ENCODE data around the gene SORCS2. TPM values are rescaled to one million over a fixed set of nuclear protein-coding genes. Genes with fewer than 3 reads are reported as not detected.

Gene SORCS2
- total and polyA plus RNA-seq, 7 donors: 0.18 to 1.5 (median 0.36) TPM

- no peaks in the 10 kb centered on the region for H3K4me1 ChIP-seq
- no peak overlapping the region for H3K27ac ChIP-seq
- no peak for DNase-seq
- WGBS, 3 donors: 84 to 95% (median 85%) methylated on average over 14 of the region's 14 CpGs
- no peaks in the 10 kb centered on the region for H3K36me3 ChIP-seq (ENCODE audit: insufficient read depth in 1 of 2, low read depth in 1 of 2)
- no peak for ATAC-seq
- no peak overlapping the region for H3K4me3 ChIP-seq
- intact Hi-C loops (cut with DNase I): no loop called here
- H3K9me3 ChIP-seq: no peaks in the 10 kb centered on the region
- TF ChIP-seq CTCF (IDR thresholded peaks at IDR 0.05): no peak
- peaks cover 0 to 3% (median 0%) of the 10 kb centered on the region in 3 donors for H3K27me3 ChIP-seq (ENCODE audit: insufficient read depth in 3 of 3, low read length in 2 of 3)
Measured at GRCh38 chr4:7481227-7481626, 288.9 kb downstream of the SORCS2 start.

- Histone ChIP-seq H3K27me3 (ENCODE audit: insufficient read depth in 3 of 3, low read length in 2 of 3) (peaks cover 0 to 3% (median 0%) of the 10 kb centered on the region in 3 donors), H3K27ac (no peak overlapping the region), H3K4me1 (no peaks in the 10 kb centered on the region), H3K4me3 (no peak overlapping the region), H3K36me3 (ENCODE audit: insufficient read depth in 1 of 2, low read depth in 1 of 2) (no peaks in the 10 kb centered on the region), H3K9me3 (no peaks in the 10 kb centered on the region)
- WGBS, 3 donors: 75 to 80% (median 77%) methylated on average over 7 of the region's 7 CpGs
- DNase-seq: no peak
- peak in 1 of 4 donors; percentile 22 for ATAC-seq
- no peak for TF ChIP-seq CTCF (IDR thresholded peaks at IDR 0.05)
- intact Hi-C loops (cut with DNase I): no loop called here
Measured at GRCh38 chr4:7485096-7485495, 292.8 kb downstream of the SORCS2 start.

- Histone ChIP-seq H3K9me3 (no peaks in the 10 kb centered on the region), H3K36me3 (ENCODE audit: insufficient read depth in 1 of 2, low read depth in 1 of 2) (no peaks in the 10 kb centered on the region), H3K4me1 (no peaks in the 10 kb centered on the region), H3K4me3 (no peak overlapping the region), H3K27me3 (ENCODE audit: insufficient read depth in 3 of 3, low read length in 2 of 3) (peaks cover 0 to 7% (median 5%) of the 10 kb centered on the region in 3 donors), H3K27ac (no peak overlapping the region)
- WGBS, 3 donors: 80 to 84% (median 81%) methylated on average over 10 to 11 of the region's 11 CpGs
- intact Hi-C loops (cut with DNase I): no loop called here
- ATAC-seq (no peak), DNase-seq (no peak)
- TF ChIP-seq CTCF (IDR thresholded peaks at IDR 0.05): no peak
Measured at GRCh38 chr4:7486101-7486500, 293.8 kb downstream of the SORCS2 start.

- WGBS, 3 donors: 68 to 72% (median 70%) methylated on average over 10 of the region's 10 CpGs
- DNase-seq: no peak
Measured at GRCh38 chr4:7487502-7487901, 295.2 kb downstream of the SORCS2 start.

More at GRCh38 chr4:7487502-7487901, 295.2 kb downstream of the SORCS2 start:
- no peak for ATAC-seq
- Histone ChIP-seq H3K4me3 (no peak overlapping the region), H3K9me3 (no peaks in the 10 kb centered on the region), H3K4me1 (no peaks in the 10 kb centered on the region), H3K27ac (no peak overlapping the region), H3K27me3 (ENCODE audit: insufficient read depth in 3 of 3, low read length in 2 of 3) (peaks cover 0 to 7% (median 5%) of the 10 kb centered on the region in 3 donors), H3K36me3 (ENCODE audit: insufficient read depth in 1 of 2, low read depth in 1 of 2) (no peaks in the 10 kb centered on the region)
- TF ChIP-seq CTCF (IDR thresholded peaks at IDR 0.05): no peak
- intact Hi-C loops (cut with DNase I): no loop called here

Data from psoas muscle (tissue), 8 donors.